ENCODE data around the gene TTC13. TPM values are rescaled to one million over a fixed set of nuclear protein-coding genes. Genes with fewer than 3 reads are reported as not detected.
"Not testable (repeated sequence)": the region's sequence is repeated elsewhere in the genome, so short reads cannot be mapped to it uniquely, and the experiment has no call there.

Gene TTC13
- total RNA-seq, 2 donors from 2014 or later: 3.9 to 5.5 TPM

- Histone ChIP-seq H3K27ac (no peak overlapping the region), H3K27me3 (no peaks in the 10 kb centered on the region), H3K4me1 (no peaks in the 10 kb centered on the region), H3K36me3 (no peaks in the 10 kb centered on the region), H3K4me3 (no peak overlapping the region), H3K9me3 (no peaks in the 10 kb centered on the region)
- TF ChIP-seq CTCF (IDR thresholded peaks at IDR 0.05): no peak
- no peak for DNase-seq (ENCODE audit: low spot score)
Measured at GRCh38 chr1:231013391-231014015, 34.8 kb upstream of the TTC13 start.

DNA sequence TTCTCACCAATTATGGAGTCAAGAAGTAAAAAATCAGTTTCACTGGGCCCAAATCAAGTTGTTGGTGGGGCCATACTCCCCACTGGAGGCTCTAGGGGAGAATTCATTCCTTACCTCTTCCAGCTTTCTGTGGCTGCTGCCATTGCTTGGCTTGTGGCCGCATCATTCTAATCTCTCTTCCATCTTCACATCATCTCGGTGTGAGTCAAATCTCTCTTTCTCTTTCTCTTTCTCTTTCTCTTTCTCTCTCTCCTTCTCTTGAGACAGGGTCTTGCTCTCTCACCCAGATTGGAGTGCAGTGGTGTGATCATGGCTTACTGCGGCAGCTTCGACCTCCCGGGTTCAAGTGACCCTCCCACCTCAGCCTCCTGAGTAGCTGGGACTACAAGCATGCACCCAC, 33.3 kb upstream of the TTC13 start:
- Histone ChIP-seq H3K27ac (no peak overlapping the region), H3K36me3 (no peaks in the 10 kb centered on the region), H3K27me3 (no peaks in the 10 kb centered on the region), H3K9me3 (peaks cover 0 to 6% of the 10 kb centered on the region in 2 donors), H3K4me3 (no peak overlapping the region), H3K4me1 (no peaks in the 10 kb centered on the region)
- TF ChIP-seq CTCF (IDR thresholded peaks at IDR 0.05): no peak
- DNase-seq (ENCODE audit: low spot score): no peak

DNA sequence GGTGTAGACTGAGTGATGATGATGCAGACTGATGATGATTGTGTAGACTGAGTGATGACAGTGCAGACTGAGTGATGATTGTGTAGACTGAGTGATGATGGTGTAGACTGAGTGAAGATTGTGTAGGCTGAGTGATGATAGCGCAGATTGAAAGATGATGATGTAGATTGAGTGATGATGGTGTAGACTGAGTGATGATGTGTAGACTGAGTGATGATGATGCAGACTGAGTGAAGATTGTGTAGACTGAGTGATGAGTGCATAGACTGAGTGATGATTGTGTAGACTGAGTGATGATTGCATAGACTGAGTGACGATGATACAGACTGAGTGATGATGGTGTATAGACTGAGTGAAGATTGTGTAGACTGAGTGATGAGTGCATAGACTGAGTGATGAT, 32.7 kb upstream of the TTC13 start:
- no peaks in the 10 kb centered on the region for H3K4me1 ChIP-seq
- DNase-seq (ENCODE audit: low spot score): no peak
- H3K9me3 ChIP-seq: peaks cover 0 to 7% of the 10 kb centered on the region in 2 donors
- no peak overlapping the region for H3K4me3 ChIP-seq
- H3K27ac ChIP-seq: no peak overlapping the region
- TF ChIP-seq CTCF (IDR thresholded peaks at IDR 0.05): no peak
- no peaks in the 10 kb centered on the region for H3K27me3 ChIP-seq
- no peaks in the 10 kb centered on the region for H3K36me3 ChIP-seq

GRCh38 chr1:231007535-231007934, 28.9 kb upstream of the TTC13 start:
- not testable (repeated sequence) for H3K4me1 ChIP-seq; H3K4me3 ChIP-seq; H3K27me3 ChIP-seq; DNase-seq (ENCODE audit: low spot score); H3K27ac ChIP-seq; H3K36me3 ChIP-seq
- peaks cover 0 to 33% of the 10 kb centered on the region in 2 donors for H3K9me3 ChIP-seq

DNA sequence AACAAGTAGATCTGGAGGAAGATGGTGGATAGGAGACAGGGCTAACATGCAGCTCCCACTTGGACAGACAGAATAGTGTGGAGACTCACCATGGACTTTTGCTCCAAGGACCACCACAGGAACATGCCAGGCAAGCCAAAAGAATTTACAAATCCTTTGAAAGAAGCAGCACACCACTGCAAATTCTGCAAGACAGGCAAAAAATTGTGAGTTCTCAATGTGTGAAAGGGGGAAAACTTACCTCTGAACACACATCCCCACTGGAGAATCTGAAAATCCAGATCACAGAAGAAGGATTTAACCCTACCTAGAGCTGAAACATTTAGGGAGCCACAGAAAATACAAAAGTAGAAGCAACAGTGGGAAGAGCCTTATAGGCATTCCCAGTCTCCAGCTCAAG, 23.2 kb upstream of the TTC13 start:
- no peak for DNase-seq (ENCODE audit: low spot score)
- Histone ChIP-seq H3K27ac (no peak overlapping the region), H3K4me1 (no peaks in the 10 kb centered on the region), H3K4me3 (no peak overlapping the region), H3K9me3 (peaks cover 0 to 27% of the 10 kb centered on the region in 2 donors), H3K27me3 (no peaks in the 10 kb centered on the region), H3K36me3 (peaks cover 46% of the 10 kb centered on the region)
- no peak for TF ChIP-seq CTCF (IDR thresholded peaks at IDR 0.05)

- no peaks in the 10 kb centered on the region for H3K4me1 ChIP-seq
- no peak overlapping the region for H3K4me3 ChIP-seq
- peaks cover 0 to 26% of the 10 kb centered on the region in 2 donors for H3K9me3 ChIP-seq
- no peak for DNase-seq (ENCODE audit: low spot score)
- no peak for TF ChIP-seq CTCF (IDR thresholded peaks at IDR 0.05)
- peaks cover 58% of the 10 kb centered on the region for H3K36me3 ChIP-seq
- no peaks in the 10 kb centered on the region for H3K27me3 ChIP-seq
- no peak overlapping the region for H3K27ac ChIP-seq
Measured at GRCh38 chr1:231000639-231001038, 22.0 kb upstream of the TTC13 start.
